ENCODE results near the gene DDX23. TPM values are rescaled to one million over a fixed set of nuclear protein-coding genes. Genes with fewer than 3 reads are reported as not detected.

DDX23 gene
- total and polyA plus RNA-seq, 12 donors = 17.0 to 44.7 (median 30.8) TPM

DNA sequence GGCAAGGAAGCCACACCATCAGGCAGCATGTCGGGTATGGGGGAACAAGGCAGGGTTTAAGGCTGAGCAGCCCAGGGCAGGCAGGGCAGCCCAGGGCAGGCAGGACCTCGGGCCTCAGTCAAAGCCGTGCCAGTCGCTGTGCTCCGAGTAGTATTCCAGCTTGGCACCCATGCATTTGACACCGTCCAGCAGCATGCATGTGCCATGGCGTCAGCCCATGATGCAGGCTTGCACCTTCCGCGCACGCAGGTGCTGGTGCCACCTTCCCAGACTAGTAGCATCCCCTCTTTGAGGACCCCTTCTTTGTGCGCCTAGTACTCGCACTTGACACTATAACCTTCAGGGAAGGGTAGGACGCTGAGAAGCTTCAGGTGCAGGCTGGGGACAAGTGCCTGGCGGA, 51.5 kb downstream of the DDX23 start:
- TF ChIP-seq, protein P1, sequence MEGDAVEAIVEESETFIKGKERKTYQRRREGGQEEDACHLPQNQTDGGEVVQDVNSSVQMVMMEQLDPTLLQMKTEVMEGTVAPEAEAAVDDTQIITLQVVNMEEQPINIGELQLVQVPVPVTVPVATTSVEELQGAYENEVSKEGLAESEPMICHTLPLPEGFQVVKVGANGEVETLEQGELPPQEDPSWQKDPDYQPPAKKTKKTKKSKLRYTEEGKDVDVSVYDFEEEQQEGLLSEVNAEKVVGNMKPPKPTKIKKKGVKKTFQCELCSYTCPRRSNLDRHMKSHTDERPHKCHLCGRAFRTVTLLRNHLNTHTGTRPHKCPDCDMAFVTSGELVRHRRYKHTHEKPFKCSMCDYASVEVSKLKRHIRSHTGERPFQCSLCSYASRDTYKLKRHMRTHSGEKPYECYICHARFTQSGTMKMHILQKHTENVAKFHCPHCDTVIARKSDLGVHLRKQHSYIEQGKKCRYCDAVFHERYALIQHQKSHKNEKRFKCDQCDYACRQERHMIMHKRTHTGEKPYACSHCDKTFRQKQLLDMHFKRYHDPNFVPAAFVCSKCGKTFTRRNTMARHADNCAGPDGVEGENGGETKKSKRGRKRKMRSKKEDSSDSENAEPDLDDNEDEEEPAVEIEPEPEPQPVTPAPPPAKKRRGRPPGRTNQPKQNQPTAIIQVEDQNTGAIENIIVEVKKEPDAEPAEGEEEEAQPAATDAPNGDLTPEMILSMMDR (IDR thresholded peaks at IDR 0.05) = no peak
- no peaks in the 10 kb centered on the region for H3K9me3 ChIP-seq
- 90 to 91% methylated on average over 14 of the region's 14 CpGs for WGBS, 2 donors
- ATAC-seq (peak in 1 of 8 donors; percentile 18), DNase-seq (no peak)
- peaks cover 0 to 8% (median 0%) of the 10 kb centered on the region in 9 donors for H3K4me1 ChIP-seq
- no peak overlapping the region for H3K4me3 ChIP-seq
- no peaks in the 10 kb centered on the region for H3K36me3 ChIP-seq
- H3K27ac ChIP-seq = no peak overlapping the region
- H3K27me3 ChIP-seq = peaks cover 0 to 11% (median 5%) of the 10 kb centered on the region in 7 donors
- intact Hi-C loops (cut with DNase I) = no loop called here

DNA sequence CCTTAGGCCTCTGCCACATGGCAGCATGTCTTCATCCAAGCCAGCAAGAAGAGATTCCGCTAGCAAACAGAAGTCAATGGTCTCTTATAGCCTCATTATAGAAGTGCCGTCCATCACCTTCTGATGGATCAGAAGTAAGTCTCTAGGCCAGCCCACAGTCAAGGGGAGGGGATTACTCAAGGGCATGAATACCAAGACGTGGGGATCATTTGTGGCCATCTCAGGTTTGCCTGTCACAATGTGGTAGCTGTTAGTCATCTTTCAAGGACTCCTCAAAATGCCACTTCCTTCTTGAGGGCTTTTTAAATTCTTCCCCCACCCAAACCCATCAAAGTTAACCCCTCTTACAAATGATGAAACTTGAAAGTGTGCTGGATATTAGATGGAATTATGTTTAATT, 55.0 kb downstream of the DDX23 start:
- H3K4me1 ChIP-seq = peaks cover 0 to 9% (median 0%) of the 10 kb centered on the region in 9 donors
- DNase-seq = no peak
- WGBS, 2 donors = 77 to 85% methylated on average over 3 of the region's 3 CpGs
- no peaks in the 10 kb centered on the region for H3K9me3 ChIP-seq
- no peak overlapping the region for H3K27ac ChIP-seq
- peaks cover 0 to 11% (median 5%) of the 10 kb centered on the region in 7 donors for H3K27me3 ChIP-seq
- TF ChIP-seq, protein P1 (IDR thresholded peaks at IDR 0.05) = no peak
- ATAC-seq = no peak
- H3K4me3 ChIP-seq = no peak overlapping the region
- H3K36me3 ChIP-seq = no peaks in the 10 kb centered on the region
- intact Hi-C loops (cut with DNase I) = loop anchor here in 4 of 10 donors (1.0 to 2.0 kb wide), 2 partner anchors 44 kb away; no protein-coding TSS in a partner anchor

DNA sequence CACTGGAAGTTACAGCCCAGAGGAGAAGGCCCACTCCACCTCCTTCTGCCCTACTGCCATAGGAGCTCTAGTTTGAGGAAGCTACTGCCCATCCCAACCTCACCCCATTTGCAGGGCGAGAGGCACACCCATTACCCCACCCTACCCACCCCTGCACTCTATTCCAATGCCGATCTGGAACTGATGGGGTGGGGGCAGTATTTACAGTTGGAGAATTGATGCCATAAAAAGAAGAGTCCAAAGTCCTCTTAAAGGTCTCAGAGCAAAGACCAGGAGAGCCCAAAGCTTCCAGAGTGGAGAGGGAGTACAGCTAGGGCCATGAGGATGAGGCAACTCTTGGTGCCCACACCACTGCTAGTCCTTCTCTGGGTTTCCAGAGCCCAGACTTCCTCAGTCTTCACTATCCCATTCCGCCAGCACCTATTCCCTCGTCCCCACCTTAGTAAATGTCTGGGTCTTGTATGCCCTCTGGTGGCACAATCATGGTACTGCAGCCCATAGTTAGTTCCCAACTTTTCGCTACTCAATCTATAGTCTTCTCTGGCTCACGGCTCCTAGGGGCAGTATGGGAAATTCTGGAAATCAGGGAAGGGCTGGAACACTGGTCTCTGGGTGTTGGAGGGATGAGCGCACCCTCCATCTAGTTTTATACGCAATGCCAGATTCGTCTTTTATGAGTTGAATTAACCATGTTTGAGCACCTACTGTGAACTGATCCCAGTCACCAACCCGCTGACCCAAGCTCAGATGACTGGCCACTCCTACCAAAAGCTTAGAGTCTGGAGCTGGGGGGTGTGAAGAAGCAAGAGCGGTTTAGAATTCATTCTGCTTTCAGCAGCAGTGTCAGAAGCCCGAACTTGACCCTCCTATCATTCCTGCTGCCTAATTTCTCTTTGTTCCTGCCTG, 56.2 kb downstream of the DDX23 start:
- H3K36me3 ChIP-seq = no peaks in the 10 kb centered on the region
- DNase-seq (peak in 1 of 2 donors; percentile 70), ATAC-seq (peak; percentile 84 to 93 (median 90))
- peaks cover 0 to 9% (median 4%) of the 10 kb centered on the region in 7 donors for H3K27me3 ChIP-seq
- WGBS, 2 donors = 20% methylated on average over 12 of the region's 12 CpGs
- H3K4me1 ChIP-seq = peaks cover 0 to 9% (median 0%) of the 10 kb centered on the region in 9 donors
- TF ChIP-seq, protein P1 (IDR thresholded peaks at IDR 0.05) = peak; percentile 88 to 96 (median 94)
- no peak overlapping the region for H3K27ac ChIP-seq
- intact Hi-C loops (cut with DNase I) = loop anchor here (1.0 to 2.0 kb wide), 3 partner anchors 41 to 43 kb away; no protein-coding TSS in a partner anchor
- no peak overlapping the region for H3K4me3 ChIP-seq
- no peaks in the 10 kb centered on the region for H3K9me3 ChIP-seq

DNA sequence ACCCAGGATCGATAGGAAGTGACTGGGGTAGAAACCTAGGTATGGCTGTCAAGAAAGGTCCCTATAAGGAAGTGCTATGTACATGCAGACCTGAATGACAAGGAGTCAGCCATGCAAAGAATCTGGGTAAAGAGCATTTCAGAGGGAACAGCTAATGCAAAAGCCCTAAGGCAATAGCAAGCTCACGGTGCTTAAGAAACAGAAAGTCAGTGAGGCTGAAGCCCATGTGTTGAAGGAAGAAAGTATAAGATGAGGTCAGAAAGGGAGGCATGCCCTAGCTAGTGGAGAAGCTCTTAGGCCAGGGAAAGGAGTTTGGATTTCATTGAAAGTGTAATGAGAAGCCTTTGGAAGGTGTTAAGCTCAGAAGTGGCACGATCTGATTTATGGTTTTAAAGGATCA, 57.1 kb downstream of the DDX23 start:
- intact Hi-C loops (cut with DNase I) = loop anchor here in 6 of 10 donors (1.0 to 2.0 kb wide), 2 partner anchors 40 to 42 kb away; no protein-coding TSS in a partner anchor
- Histone ChIP-seq H3K4me1 (peaks cover 0 to 13% (median 3%) of the 10 kb centered on the region in 9 donors), H3K36me3 (no peaks in the 10 kb centered on the region), H3K4me3 (no peak overlapping the region), H3K27ac (no peak overlapping the region), H3K27me3 (peaks cover 0 to 7% (median 0%) of the 10 kb centered on the region in 7 donors), H3K9me3 (no peaks in the 10 kb centered on the region)
- whole genome bisulfite sequencing, 2 donors = 92 to 95% methylated on average over 3 of the region's 3 CpGs
- no peak for ATAC-seq
- no peak for DNase-seq
- TF ChIP-seq, protein P1 (IDR thresholded peaks at IDR 0.05) = no peak

Data from heart right ventricle (tissue), 16 donors.